PC-9 (cell line): ENCODE data around the gene PYDC1. TPM values are rescaled to one million over a fixed set of nuclear protein-coding genes. Genes with fewer than 3 reads are reported as not detected.

Source experiments
- BruUV-seq: library from RNA; stranded (reverse); fragments of 400-500 nt; replicated peaks from 2 replicates; lab custom pipeline; 2021; lab: Mats Ljungman, UMichigan
- CTCF ChIA-PET: fragments of 300-600 bp; sonication (Branson Sonifier 250); formaldehyde crosslinking; loops from one replicate; lab custom pipeline; 2022; ENCODE audit warnings: antibody characterized with exemption; lab: Charles Lee
- POLR2A ChIA-PET: fragments of 300-600 bp; sonication (Branson Sonifier 250); formaldehyde crosslinking; loops from one replicate; lab custom pipeline; 2022; ENCODE audit warnings: antibody characterized with exemption; ENCODE audit not compliant: unreplicated experiment; lab: Charles Lee
- DNase-seq, 2 experiments: peaks; one replicate each; pipeline versions ENCODE4 v3.0.0 to v3.0.0-alpha.2; 2015 to 2022; ENCODE audit warnings: mixed read lengths in 1 of 2
- H2AFZ ChIP-seq: fragments of 200-600 bp; sonication (generic); 2 replicates; pipeline ENCODE4 v1.8.1; 2017; ENCODE audit warnings: antibody characterized with exemption
- H3F3A ChIP-seq: fragments of 200-600 bp; sonication (generic); 2 replicates; pipeline ENCODE4 v1.8.1; 2017; ENCODE audit warnings: antibody characterized with exemption, mild to moderate bottlenecking, low read depth; ENCODE audit not compliant: insufficient read depth
- H3K27ac ChIP-seq: fragments of 200-600 bp; sonication (generic); 2 replicates; pipeline ENCODE4 v1.6.1; 2016; ENCODE audit warnings: mixed run types
- H3K27me3 ChIP-seq: fragments of 200-600 bp; sonication (generic); 2 replicates; pipeline ENCODE4 v1.6.1; 2016; ENCODE audit warnings: low read depth, mixed run types; ENCODE audit not compliant: insufficient read depth
- H3K36me3 ChIP-seq: fragments of 200-600 bp; sonication (generic); 2 replicates; pipeline ENCODE4 v1.6.1; 2016; ENCODE audit warnings: low read depth, mixed run types
- H3K4me1 ChIP-seq: fragments of 200-600 bp; sonication (generic); replicated peaks from 2 replicates; pipeline ENCODE4 v1.6.1; 2016; ENCODE audit warnings: mixed run types; ENCODE audit not compliant: insufficient read depth
- H3K4me2 ChIP-seq: fragments of 200-600 bp; sonication (generic); 2 replicates; pipeline ENCODE4 v1.6.1; 2017; ENCODE audit warnings: mixed run types
- H3K4me3 ChIP-seq: fragments of 200-600 bp; sonication (generic); 2 replicates; pipeline ENCODE4 v1.6.1; 2016; ENCODE audit warnings: mixed run types
- H3K79me2 ChIP-seq: fragments of 200-600 bp; sonication (generic); 2 replicates; pipeline ENCODE4 v1.6.1; 2017; ENCODE audit warnings: low read depth, mixed run types
- H3K9me2 ChIP-seq: fragments of 200-600 bp; sonication (generic); 2 replicates; pipeline ENCODE4 v1.8.1; 2017; ENCODE audit warnings: mild to moderate bottlenecking; ENCODE audit not compliant: insufficient read depth
- H3K9me3 ChIP-seq: fragments of 200-600 bp; sonication (generic); 2 replicates; pipeline ENCODE4 v1.8.1; 2016; ENCODE audit warnings: low read depth; ENCODE audit not compliant: insufficient read depth
- H4K20me1 ChIP-seq: fragments of 200-600 bp; sonication (generic); 2 replicates; pipeline ENCODE4 v1.8.1; 2017; ENCODE audit not compliant: insufficient read depth
- CTCF ChIP-seq: fragments of 200-600 bp; sonication (generic); conservative IDR thresholded peaks from 2 replicates; pipeline ENCODE4 v1.6.1; 2017; ENCODE audit warnings: mixed run types, antibody characterized with exemption, mild to moderate bottlenecking, moderate library complexity
- EZH2 ChIP-seq: fragments of 200-600 bp; sonication (generic); IDR thresholded peaks from 2 replicates; pipeline ENCODE4 v1.8.0; 2017; ENCODE audit warnings: antibody characterized with exemption, low read depth
- intact Hi-C: fragments of 100-400 bp; cut with micrococcal nuclease; formaldehyde crosslinking; loops from one replicate; pipeline ENCODE4 v1.10.0; 2022; ENCODE audit not compliant: unreplicated experiment
- total RNA-seq: library from RNA; stranded (reverse); gene quantifications from 2 replicates; pipeline ENCODE4 v1.2.3, GENCODE V29; 2021

PYDC1 gene
- total RNA-seq, 1 experiment from 2014 or later, result not detected

DNA sequence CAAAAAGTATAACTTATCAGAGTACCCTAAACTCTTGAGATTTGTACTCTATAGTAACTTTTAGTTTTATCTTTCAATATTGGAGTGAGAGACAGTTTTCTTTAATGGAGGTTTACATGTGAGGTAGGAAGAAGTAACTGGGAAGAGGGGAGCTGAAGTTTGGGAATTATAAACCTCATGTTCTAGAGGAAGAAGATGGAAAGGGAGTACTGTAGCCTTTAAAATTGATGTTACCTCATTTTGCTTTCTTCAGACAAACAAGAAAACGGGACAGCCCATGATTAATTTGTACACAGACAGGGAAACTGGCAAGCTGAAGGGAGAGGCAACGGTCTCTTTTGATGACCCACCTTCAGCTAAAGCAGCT is 27.5 kb downstream of the PYDC1 start:
- H3K9me2 ChIP-seq, result no peaks in the 10 kb centered on the region
- DNase-seq, result no peak
- no peak overlapping the region for H3K27ac ChIP-seq
- intact Hi-C loops, result no loop called here
- CTCF ChIA-PET, result no interaction called here
- H3K36me3 ChIP-seq, result peaks cover 89% of the 10 kb centered on the region
- H3K4me3 ChIP-seq, result no peak overlapping the region
- H3K4me2 ChIP-seq, result no peak overlapping the region
- no peak for TF ChIP-seq EZH2
- no peak for TF ChIP-seq CTCF
- H3F3A ChIP-seq, result peaks cover 100% of the 10 kb centered on the region
- H3K9me3 ChIP-seq, result no peaks in the 10 kb centered on the region
- H3K79me2 ChIP-seq, result peaks cover 62% of the 10 kb centered on the region
- no peaks in the 10 kb centered on the region for H3K27me3 ChIP-seq
- H2AFZ ChIP-seq, result no peak overlapping the region
- no TSS peak for BruUV-seq
- no peaks in the 10 kb centered on the region for H3K4me1 ChIP-seq
- POLR2A ChIA-PET, result interaction anchor here (0.9 kb wide), 1 partner anchor 47 kb away, joined by 8 read pairs; no protein-coding TSS in a partner anchor
- H4K20me1 ChIP-seq, result peaks cover 94% of the 10 kb centered on the region

- Histone ChIP-seq H3K9me3 (no peaks in the 10 kb centered on the region), H4K20me1 (peaks cover 94% of the 10 kb centered on the region), H3K27me3 (no peaks in the 10 kb centered on the region), H2AFZ (no peak overlapping the region), H3K36me3 (peaks cover 94% of the 10 kb centered on the region), H3F3A (peaks cover 100% of the 10 kb centered on the region), H3K4me1 (no peaks in the 10 kb centered on the region), H3K9me2 (no peaks in the 10 kb centered on the region), H3K27ac (no peak overlapping the region), H3K4me3 (no peak overlapping the region), H3K4me2 (no peak overlapping the region), H3K79me2 (peaks cover 69% of the 10 kb centered on the region)
- TF ChIP-seq CTCF, result no peak
- no peak for TF ChIP-seq EZH2
- intact Hi-C loops, result no loop called here
- DNase-seq, result no peak
- POLR2A ChIA-PET, result interaction anchor here (0.9 kb wide), 1 partner anchor 46 kb away, joined by 8 read pairs; no protein-coding TSS in a partner anchor
- CTCF ChIA-PET, result interaction anchor here (0.6 kb wide), 1 partner anchor 29 kb away, joined by 7 read pairs; no protein-coding TSS in a partner anchor
- BruUV-seq, result no TSS peak
Observed at GRCh38 chr16:31188450-31189411, 28.2 kb downstream of the PYDC1 start.

DNA sequence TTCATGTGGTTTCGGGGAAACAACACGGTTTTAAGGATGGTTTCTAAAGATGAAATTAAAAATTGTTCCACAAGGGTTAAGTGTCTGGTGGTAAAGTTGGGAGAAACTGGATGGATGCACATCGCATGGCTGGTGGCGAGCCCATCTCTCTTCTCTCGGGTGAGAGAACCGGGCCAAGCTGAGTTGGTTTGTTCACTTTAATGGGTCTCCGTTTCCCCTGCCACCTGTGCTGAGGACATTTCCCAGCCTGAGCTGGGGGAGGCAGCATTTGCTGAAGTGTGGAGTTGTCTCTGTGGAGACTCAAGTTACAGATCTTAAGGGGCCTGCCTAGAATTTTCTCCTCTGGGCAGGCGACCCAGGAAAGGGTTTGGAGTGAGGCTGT is 29.1 kb downstream of the PYDC1 start:
- no peaks in the 10 kb centered on the region for H3K9me2 ChIP-seq
- peaks cover 100% of the 10 kb centered on the region for H3F3A ChIP-seq
- TF ChIP-seq CTCF (no peak), EZH2 (no peak)
- H2AFZ ChIP-seq, result no peak overlapping the region
- H3K9me3 ChIP-seq, result no peaks in the 10 kb centered on the region
- BruUV-seq, result no TSS peak
- H3K27ac ChIP-seq, result no peak overlapping the region
- H3K4me2 ChIP-seq, result no peak overlapping the region
- H3K36me3 ChIP-seq, result peaks cover 96% of the 10 kb centered on the region
- ChIA-PET CTCF (no interaction called here), POLR2A (interaction anchor here (0.6 to 0.8 kb wide), 2 partner anchors 164 to 373 kb away, joined by 3 to 4 read pairs; no protein-coding TSS in a partner anchor)
- peaks cover 78% of the 10 kb centered on the region for H3K79me2 ChIP-seq
- H3K4me1 ChIP-seq, result peaks cover 2% of the 10 kb centered on the region
- intact Hi-C loops, result no loop called here
- no peaks in the 10 kb centered on the region for H3K27me3 ChIP-seq
- H3K4me3 ChIP-seq, result no peak overlapping the region
- DNase-seq, result no peak
- peaks cover 94% of the 10 kb centered on the region for H4K20me1 ChIP-seq
